HUES64 (cell line): Measurements from ENCODE around the gene LANCL3.
"Not testable (repeated sequence)": the region's sequence is repeated elsewhere in the genome, so short reads cannot be mapped to it uniquely, and the experiment has no call there.

Experiments used
- H3K27ac ChIP-seq: 2 replicates; pipeline ENCODE4 v1.7.0; 2013; ENCODE audit warnings: low read depth, low read length, inconsistent platforms
- H3K27me3 ChIP-seq: 2 replicates; pipeline ENCODE4 v1.6.1; 2013; ENCODE audit warnings: mild to moderate bottlenecking, low read length; ENCODE audit not compliant: insufficient read depth
- H3K36me3 ChIP-seq: 2 replicates; pipeline ENCODE4 v1.6.1; 2013; ENCODE audit warnings: mild to moderate bottlenecking, low read length; ENCODE audit not compliant: insufficient read depth
- H3K4me1 ChIP-seq: 2 replicates; pipeline ENCODE4 v1.6.1; 2013; ENCODE audit warnings: mild to moderate bottlenecking, low read length, moderate library complexity; ENCODE audit not compliant: insufficient read depth
- H3K4me3 ChIP-seq: 2 replicates; pipeline ENCODE4 v1.5.1; 2013; ENCODE audit warnings: mild to moderate bottlenecking, low read length, moderate library complexity
- H3K9ac ChIP-seq: 2 replicates; pipeline ENCODE4 v1.6.1; 2013; ENCODE audit warnings: mild to moderate bottlenecking, low read depth, low read length
- H3K9me3 ChIP-seq: 2 replicates; pipeline ENCODE4 v1.6.1; 2013; ENCODE audit warnings: low read depth, low read length; ENCODE audit not compliant: insufficient read depth
- WGBS: fragments of 150-250, 120-280 bp; methylation state at CpG from one replicate; pipeline ENCODE4 v1.1.7; 2013; ENCODE audit warnings: missing lambda C conversion rate; 5-methylcytosine and 5-hydroxymethylcytosine counted together

The LANCL3 gene

DNA sequence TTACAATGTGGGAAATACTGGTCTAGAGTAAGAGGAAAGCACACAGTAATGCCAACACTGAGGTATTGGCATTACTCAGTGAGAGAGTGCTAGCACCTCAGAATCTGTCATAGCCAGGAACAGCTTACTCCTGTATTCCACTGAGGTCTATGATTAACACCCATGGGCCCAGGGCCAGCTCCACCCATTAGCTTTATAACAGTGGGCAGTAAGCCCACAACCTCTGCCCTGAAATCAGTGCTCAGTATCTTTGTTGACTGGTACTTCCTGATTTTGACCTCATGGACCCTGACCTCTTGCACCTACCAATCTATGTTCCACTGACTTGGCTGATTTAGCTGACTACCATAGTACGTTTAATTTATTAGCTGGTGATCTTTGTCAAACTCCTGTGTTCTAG lies 56.1 kb downstream of the LANCL3 start:
- Histone ChIP-seq H3K27me3 (no peaks in the 10 kb centered on the region), H3K27ac (no peak overlapping the region), H3K4me3 (no peak overlapping the region), H3K36me3 (no peaks in the 10 kb centered on the region), H3K9ac (no peak overlapping the region), H3K9me3 (no peaks in the 10 kb centered on the region), H3K4me1 (no peaks in the 10 kb centered on the region)
- 100% methylated on average over 1 of the region's 1 CpG for WGBS

DNA sequence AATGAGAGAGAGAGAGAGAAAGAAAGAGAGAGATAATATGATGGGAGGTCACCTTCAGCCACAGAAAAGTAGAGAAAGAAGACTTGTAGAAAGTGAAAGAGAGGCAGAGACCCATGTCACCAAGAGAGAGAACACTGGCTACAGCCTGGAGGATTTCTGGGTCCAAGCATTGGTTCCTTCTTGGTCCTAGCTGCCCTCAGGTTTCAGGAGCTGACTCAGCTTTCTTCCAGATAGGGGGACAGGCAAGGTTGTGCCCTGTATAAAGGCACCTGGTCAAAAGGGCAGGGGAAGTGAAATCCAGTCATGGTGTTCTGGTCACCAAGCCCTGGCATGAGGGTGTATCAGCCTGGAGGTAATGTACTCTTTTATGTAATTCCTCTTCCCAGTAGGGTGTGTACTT lies 66.6 kb downstream of the LANCL3 start:
- 0 out of 2 replicates have a peak, but pooled peaks cover 6% of the 10 kb centered on the region for H3K9me3 ChIP-seq
- no peaks in the 10 kb centered on the region for H3K36me3 ChIP-seq
- no peaks in the 10 kb centered on the region for H3K4me1 ChIP-seq
- no peak overlapping the region for H3K9ac ChIP-seq
- H3K4me3 ChIP-seq = no peak overlapping the region
- H3K27me3 ChIP-seq = no peaks in the 10 kb centered on the region
- no peak overlapping the region for H3K27ac ChIP-seq

DNA sequence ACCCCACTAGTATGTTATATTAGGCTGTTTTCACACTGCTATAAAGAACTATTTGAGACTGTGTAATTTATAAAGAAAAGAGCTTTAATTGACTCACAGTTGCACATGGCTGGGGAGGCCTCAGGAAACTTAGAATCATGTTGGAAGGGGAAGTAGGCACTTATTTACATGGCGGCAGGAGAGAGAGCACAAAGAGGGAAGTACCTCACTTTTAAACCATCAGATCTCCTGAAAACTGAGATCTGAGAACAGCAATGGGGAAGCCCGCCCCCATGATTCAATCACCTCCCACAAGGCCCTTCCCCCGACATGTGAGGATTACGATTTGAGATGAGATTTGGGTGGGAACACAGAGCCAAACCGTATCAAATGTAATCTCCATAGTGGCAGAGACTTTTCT lies 68.7 kb downstream of the LANCL3 start:
- H3K27me3 ChIP-seq = no peaks in the 10 kb centered on the region
- no peaks in the 10 kb centered on the region for H3K4me1 ChIP-seq
- H3K36me3 ChIP-seq = no peaks in the 10 kb centered on the region
- no peak overlapping the region for H3K4me3 ChIP-seq
- H3K27ac ChIP-seq = no peak overlapping the region
- H3K9ac ChIP-seq = no peak overlapping the region
- 100% methylated on average over 1 of the region's 5 CpGs for WGBS
- H3K9me3 ChIP-seq = no peaks in the 10 kb centered on the region

DNA sequence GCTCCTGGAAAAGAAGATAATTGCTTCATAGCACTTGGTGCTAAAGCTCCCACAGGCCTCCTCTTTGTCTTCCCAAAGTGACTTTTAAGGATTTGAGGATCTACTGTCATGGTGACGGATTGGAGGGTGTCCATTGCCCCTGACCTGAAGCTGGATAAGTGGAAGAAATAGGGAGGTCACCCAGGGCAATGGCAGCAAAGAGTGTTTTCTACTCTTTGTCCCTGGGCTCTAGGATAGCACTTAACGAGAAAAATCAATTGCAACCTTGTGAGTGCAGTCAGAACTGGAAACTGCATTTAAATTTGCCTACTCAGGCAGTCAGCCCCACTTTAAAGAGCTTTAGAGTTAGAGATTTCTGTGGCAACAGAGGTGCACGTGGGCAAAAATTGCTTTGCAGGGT lies 70.4 kb downstream of the LANCL3 start:
- no peaks in the 10 kb centered on the region for H3K4me1 ChIP-seq
- H3K27me3 ChIP-seq = no peaks in the 10 kb centered on the region
- 90% methylated on average over 3 of the region's 3 CpGs for WGBS

DNA sequence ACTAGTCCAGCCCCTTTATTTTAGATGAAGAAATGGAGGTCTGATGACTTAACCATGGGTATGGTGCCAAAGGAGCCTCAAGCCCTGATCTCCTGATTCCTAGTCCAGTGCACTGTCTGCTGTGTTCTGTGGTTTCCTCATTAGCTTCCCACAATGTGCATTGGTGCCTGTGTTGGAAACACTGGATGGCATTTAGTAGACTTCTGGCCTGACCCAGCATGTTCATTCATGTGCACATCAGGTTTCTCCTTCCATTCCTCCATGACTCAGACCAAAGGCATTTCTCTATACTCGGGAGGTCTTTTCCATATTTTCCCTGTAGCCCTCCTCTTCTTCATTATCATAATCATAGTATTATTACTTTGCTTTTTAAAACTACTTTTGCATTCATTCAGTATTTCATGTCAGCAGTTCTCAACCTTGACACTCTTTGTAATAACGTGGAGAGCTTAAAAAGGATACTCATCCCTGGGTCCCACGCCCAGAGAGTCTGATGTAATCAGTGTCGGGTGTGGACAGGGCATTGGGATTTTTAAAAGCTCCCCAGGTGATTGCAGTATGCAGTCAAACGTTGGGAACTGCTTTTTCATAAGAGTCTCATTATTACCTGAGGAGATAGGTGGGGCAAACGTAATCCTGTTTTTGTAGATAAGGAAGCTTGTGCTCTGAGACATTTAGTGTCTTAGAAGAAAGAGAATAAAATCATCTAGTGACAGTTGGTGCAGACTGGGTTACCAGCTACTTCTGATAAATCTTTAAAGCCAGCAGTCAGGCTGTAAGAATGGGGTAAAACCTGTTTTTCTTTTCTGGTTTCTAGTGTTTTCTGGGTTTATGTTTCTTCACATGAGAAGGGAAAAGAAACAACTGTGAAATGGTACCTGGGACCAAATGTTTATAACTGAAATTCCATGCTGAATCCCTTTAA lies 73.2 kb downstream of the LANCL3 start:
- H3K4me1 ChIP-seq = no peaks in the 10 kb centered on the region
- no peak overlapping the region for H3K4me3 ChIP-seq
- no peaks in the 10 kb centered on the region for H3K27me3 ChIP-seq
- no peak overlapping the region for H3K9ac ChIP-seq
- H3K27ac ChIP-seq = no peak overlapping the region
- 68% methylated on average over 6 of the region's 6 CpGs for WGBS
- H3K36me3 ChIP-seq = no peaks in the 10 kb centered on the region
- no peaks in the 10 kb centered on the region for H3K9me3 ChIP-seq

More for the DNA sequence above, 70.4 kb downstream of the LANCL3 start:
- Histone ChIP-seq H3K27ac (no peak overlapping the region), H3K4me3 (no peak overlapping the region), H3K9me3 (no peaks in the 10 kb centered on the region), H3K36me3 (no peaks in the 10 kb centered on the region), H3K9ac (no peak overlapping the region)

DNA sequence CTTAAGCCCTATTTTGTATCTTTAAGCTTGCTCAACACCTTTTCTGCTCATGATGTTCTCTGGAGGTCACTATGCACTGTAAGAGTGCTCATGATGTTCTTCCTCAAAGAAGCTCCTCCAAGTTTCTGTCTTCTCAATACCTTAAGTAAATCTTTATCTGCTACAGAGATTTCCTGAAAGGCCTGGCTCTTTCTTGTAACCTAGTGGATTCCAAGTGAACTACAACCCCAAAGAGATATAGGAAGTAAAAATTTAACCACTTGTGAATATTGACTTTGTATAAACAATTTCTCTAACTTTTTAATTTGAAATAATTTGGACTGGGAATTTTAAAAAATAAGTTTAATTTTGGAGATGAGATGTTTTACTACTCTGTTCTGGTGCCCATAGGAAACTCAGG lies 74.8 kb downstream of the LANCL3 start:
- no peaks in the 10 kb centered on the region for H3K4me1 ChIP-seq
- no peak overlapping the region for H3K27ac ChIP-seq
- no peaks in the 10 kb centered on the region for H3K9me3 ChIP-seq
- H3K36me3 ChIP-seq = no peaks in the 10 kb centered on the region
- H3K9ac ChIP-seq = no peak overlapping the region
- no peak overlapping the region for H3K4me3 ChIP-seq
- no peaks in the 10 kb centered on the region for H3K27me3 ChIP-seq

DNA sequence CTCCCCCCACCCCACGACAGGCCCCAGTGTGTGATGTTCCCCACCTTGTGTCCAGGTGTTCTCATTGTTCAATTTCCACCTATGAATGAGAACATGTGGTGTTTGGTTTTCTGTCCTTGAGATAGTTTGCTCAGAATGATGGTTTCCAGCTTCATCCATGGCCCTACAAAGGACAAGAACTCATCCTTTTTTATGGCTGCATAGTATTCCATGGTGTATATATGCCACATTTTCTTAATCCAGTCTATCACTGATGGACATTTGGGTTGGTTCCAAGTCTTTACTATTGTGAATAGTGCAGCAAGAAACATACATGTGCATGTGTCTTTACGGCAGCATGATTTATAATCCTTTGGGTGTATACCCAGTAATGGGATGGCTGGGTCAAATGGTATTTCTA lies 79.4 kb downstream of the LANCL3 start:
- not testable (repeated sequence) for H3K4me3 ChIP-seq, H3K9me3 ChIP-seq, H3K27me3 ChIP-seq, H3K36me3 ChIP-seq, H3K27ac ChIP-seq, H3K4me1 ChIP-seq, H3K9ac ChIP-seq
- 100% methylated on average over 1 of the region's 2 CpGs for WGBS

DNA sequence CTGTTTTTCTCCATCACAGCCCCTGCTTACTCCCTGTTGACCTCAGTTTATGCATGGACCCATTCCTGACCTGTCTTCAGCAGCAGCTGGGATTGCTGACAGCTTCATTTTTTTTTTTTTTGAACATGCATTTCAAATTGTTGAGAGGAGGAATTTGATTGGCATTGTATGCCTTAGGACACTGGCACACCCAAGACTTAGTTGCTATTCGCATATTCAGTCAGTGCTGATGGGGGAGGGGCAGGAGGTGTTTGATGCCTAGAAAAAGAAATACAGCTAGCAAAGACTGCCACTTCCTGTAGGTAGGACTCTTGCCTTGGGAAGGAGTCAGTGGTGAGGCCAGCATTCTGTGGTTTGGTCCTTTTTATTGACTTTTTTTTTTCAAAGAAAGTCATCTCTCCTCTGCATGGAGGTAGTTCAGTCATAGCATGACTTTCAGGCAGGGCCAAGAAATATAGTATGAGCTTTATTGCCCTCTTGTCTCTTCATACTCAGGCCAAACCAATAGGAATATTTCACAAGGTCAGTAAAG lies 80.5 kb downstream of the LANCL3 start:
- WGBS = 55% methylated on average over 1 of the region's 1 CpG
- Histone ChIP-seq H3K27me3 (no peaks in the 10 kb centered on the region), H3K4me3 (no peak overlapping the region), H3K9me3 (no peaks in the 10 kb centered on the region), H3K9ac (no peak overlapping the region), H3K27ac (no peak overlapping the region), H3K4me1 (peaks cover 7% of the 10 kb centered on the region), H3K36me3 (no peaks in the 10 kb centered on the region)

DNA sequence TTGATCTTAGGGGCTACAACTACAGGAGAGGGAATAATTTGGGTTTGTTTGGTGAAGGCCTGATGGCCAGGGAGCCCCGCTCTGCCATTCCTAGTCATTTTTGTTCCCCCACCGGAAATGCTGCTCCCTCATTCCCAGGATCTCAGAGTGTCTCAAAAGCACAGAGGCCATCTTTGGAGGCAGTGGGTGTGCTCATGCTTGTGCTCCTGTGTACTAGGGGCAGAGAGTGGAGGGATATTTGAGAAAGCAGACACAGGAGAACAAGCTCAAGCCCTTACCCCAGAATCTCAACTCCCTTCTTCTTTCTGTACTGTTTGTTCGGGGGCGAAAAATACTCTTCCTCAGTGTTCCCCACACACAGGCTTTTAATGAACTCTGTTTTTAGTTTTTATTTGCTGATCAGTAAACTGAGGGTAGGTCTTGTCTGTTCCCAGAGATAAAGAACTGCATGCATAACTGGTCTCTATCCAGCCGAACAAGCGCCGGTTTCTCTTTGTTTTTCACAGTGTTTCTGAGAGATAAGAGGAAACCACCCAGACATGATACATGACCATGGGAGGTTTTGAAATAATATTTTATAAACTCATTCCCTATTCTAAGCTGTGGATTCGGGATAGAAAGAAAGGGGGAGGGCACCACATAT lies 81.2 kb downstream of the LANCL3 start:
- H3K9me3 ChIP-seq = no peaks in the 10 kb centered on the region
- H3K36me3 ChIP-seq = no peaks in the 10 kb centered on the region
- 98% methylated on average over 5 of the region's 8 CpGs for WGBS
- H3K9ac ChIP-seq = no peak overlapping the region
- H3K4me1 ChIP-seq = peaks cover 7% of the 10 kb centered on the region
- H3K27ac ChIP-seq = no peak overlapping the region
- H3K27me3 ChIP-seq = no peaks in the 10 kb centered on the region
- H3K4me3 ChIP-seq = no peak overlapping the region

DNA sequence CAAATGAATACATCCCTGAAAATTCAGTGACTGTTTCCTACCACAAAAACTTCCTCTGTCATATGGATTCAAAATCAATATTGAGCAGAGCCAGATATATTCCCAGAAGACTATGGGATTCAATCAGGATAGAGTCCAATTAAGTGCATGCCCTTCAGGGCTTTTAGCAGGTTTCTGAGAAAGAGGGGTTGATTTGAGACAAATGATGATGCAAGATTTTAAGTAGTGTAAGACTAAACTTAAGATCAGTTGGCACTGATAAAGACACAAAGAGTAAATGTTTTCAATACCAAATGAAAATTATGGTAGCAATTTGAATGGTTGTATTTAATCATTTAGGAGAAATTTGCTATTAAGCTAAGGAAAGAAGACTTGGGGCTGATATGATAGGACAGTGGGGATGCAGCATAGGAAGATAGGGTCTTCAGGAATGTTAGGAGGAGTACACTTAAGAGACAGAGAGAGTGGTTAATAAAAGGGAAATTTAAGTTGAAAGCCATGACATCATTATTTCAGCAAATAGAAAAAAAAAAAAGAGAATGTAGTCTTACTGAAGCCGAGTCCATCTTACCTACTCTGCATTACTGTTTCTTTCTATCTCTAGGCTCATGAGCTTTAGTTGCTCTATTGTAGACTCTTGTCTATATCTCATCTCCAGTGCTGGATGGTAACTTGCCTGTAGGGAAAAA lies 82.1 kb downstream of the LANCL3 start:
- Histone ChIP-seq H3K9ac (no peak overlapping the region), H3K4me3 (no peak overlapping the region), H3K27ac (no peak overlapping the region), H3K36me3 (no peaks in the 10 kb centered on the region), H3K27me3 (no peaks in the 10 kb centered on the region), H3K9me3 (no peaks in the 10 kb centered on the region), H3K4me1 (peaks cover 7% of the 10 kb centered on the region)
- WGBS = no CpG with 5 or more reads among the region's 1 CpG
